ENCODE measurements around the gene ARHGAP31.
"Not testable (repeated sequence)": the region's sequence is repeated elsewhere in the genome, so short reads cannot be mapped to it uniquely, and the experiment has no call there.

The ARHGAP31 gene

DNA sequence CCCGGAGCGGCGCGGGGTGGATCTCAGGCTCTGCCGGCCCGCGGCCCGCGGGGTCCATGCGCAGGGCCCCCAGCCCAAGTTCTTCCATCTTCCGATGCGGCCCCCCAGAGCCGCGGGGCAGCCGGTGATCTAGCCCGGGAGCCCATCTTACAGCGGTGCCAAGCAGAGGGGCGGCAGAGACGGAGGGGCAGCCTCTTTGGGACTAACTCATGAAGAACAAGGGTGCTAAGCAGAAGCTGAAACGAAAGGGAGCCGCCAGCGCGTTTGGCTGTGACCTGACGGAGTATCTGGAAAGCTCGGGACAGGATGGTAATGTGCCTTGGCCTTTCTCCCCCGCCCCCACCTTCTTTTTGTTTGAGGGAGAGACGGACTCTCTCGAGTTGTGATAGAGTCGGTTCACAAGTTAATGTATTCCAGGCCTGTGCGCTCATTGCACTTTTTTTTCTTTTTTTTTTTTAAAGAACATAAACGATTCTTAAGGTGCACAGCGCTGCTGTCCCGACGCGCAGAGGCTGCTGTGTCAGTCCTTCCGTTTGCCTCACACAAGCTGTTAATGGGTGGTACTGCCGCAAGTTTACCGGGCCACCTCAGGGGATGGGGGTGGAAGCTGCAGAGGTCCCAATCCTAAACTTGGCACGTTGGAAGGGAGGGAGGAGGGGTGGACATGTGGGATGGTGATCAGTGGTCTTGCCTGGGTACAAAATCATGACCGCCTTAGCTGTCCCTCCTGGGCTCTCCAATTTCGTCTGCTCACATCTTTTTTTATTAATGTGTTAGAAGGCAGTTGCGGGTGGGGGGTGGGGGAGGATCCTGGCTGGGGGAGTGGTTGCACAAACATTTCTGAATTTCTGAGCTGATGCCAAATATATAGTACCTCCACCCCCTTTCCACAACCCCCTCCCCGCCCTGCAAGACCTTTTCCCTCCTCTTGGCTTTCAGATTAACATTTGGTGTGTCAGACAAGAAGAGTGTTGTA, 801 bp downstream of the ARHGAP31 start:
- DNase-seq, result no peak

DNA sequence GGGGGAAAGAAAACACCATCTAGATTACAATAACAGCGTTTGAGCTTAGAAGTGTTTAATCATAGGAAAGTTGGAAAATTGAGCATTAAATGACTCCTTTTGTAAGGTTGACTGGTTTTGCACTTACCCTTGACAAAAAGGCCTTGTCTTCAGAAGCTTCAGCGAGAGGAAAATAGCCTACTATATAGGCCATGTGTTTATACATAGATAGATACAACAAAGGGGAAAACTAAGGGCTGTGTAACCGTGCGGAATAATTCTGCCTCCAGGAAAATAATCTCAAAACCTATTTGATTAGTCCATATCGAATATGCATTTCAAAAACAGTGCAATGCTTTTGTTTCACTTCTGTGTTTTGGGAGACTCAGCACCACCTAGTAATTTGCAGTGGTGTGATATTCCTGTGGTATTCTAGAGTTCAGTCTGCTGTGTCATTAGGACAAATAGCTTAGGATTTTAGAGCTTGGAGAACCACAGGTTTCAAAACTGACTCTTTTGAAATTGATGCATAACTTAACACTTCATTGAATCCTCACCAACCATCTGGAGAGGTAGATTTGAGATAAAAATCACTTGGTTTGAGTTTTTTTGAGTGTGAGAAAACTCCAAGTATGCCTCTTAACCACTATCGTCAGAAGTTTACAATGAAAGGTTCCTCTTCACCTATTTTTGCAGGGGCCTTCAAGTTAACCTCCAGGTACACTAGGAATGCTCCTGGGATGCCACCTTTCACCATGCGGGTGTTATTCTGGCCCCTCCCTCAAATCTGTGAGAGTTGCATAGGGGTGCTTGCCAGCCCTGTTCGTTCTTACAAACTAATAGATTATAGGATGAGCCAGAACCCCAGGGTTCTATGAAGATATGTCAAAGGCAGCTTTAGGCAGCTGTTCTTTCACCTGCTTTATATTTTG, 1.9 kb downstream of the ARHGAP31 start:
- DNase-seq, result no peak

DNA sequence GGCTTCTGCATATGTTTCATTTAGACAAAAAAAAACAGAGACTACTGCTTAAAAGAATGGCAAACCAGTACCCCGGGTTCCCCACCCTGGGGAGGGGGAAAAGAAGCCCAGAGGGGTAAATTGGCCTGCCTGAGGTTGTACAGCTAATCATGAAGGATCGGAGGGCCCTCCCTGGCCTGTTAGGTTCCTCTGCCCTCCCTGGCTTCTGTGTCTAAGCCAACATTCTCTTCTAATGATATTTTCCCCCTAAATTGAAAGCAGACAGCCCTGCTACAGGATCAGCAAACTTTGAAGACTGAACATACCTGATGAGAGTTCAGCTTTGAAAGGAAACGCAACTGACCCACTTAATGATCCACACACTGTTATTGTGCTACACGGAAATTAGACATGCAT, 2.5 kb downstream of the ARHGAP31 start:
- DNase-seq, result no peak

DNA sequence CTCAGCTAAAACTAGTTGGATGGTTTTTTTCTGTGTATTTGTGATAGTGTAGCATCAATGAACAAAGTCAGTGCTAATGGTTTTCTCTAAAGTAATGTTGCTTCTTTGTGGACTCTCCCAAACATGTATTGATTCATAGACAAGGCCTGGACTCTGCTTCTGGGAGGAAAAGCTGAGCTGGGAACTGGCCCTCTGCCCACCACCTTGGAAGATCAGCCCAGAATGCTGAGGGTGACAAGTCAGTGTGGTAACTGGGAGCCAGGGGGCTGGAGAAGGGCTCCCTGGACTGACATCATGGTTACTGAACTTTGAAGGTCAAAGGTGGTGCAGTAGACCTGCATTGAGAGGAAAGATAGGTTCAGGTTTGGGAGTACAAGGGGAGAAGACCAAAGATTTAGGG, 3.0 kb downstream of the ARHGAP31 start:
- DNase-seq, result no peak

GRCh38 chr3:119298565-119298941, 4.4 kb downstream of the ARHGAP31 start:
- DNase-seq, result no peak

DNA sequence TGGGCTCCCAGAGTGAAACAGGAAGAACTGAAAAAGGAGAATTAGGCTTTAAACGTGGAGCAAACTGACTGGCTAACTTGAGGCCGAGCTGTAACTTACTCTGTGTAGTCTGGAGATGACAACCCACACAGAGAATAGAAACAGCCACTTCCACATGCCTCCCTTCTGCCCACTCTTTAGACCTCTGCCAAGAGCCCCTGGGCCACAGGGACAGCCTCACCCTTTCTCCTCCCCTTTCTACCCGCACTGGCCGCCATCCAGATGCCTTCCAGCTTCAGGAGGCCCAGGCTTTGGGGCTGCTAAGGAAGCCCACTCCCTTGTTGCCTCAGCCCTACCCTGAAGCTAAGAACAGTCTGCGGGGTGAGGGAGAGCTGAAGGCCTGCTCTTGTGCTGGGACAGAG, 6.8 kb downstream of the ARHGAP31 start:
- no peak for DNase-seq

GRCh38 chr3:119301662-119302061, 7.5 kb downstream of the ARHGAP31 start:
- no peak for DNase-seq

DNA sequence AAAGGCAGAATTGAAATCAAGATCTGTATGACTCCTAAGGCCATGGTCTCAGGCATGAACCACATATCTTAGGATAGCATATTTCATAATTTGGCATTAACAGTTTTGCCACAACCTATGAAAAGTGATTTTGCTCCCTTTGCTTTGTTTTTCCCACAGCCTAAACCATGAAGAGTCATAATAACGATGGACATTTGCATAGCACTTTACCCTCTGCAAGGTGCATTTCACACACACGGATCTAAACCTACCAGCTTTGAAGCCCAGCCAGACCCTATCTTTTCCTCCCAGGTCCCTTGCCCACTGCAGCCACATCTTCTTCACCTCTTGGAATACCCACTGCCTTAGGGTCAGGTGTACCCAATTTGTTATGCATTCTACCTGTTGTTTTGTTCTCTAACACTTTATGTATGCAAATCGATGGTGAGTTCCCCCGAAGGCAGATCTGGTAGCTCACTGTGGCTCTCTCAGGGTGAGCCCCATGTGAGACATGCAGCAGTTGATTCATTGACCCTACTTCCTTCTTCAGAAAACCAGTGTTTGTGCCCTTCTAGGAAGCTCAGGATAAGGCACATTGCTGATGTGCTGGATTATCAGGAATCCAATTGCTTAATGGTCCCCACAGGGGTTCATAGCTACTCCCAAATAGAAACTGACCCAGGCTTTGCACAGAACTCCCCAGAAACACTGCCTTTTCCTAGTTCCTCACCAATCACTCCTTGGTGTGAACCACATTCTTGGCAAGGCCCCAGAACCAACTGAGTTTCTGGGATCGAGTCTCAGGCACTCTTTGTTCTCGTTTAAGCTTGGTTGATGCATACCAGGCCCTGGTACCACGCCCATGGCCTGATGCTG, 8.7 kb downstream of the ARHGAP31 start:
- DNase-seq, result no peak

DNA sequence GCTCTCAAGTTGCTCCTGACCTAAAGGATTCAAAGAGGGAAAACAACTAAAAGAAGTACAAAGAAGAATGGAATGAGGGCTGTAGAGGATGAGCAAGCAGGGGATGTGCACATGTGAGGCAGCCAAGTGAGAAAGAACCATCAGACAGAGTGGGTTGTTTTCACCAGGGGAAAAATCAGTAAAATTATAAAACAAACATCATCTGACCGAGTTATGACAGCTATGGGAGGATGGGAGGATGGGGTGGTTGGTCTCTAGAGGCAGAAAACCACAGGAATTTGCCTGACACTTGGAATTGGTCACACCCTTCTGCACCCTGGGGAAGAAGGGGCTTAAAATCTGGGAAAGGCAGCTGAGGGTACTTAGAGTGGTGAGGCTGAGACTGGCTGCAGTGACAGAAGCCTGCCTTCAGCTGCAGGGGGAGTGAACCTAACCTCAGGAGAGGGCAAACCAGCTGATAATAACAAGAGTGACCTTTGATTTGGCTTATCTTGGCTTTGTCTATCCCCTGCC, 10.1 kb downstream of the ARHGAP31 start:
- no peak for DNase-seq

GRCh38 chr3:119305286-119305685, 11.1 kb downstream of the ARHGAP31 start:
- DNase-seq, result no peak

- DNase-seq, result not testable (repeated sequence)
Observed at GRCh38 chr3:119306378-119306777, 12.2 kb downstream of the ARHGAP31 start.

DNA sequence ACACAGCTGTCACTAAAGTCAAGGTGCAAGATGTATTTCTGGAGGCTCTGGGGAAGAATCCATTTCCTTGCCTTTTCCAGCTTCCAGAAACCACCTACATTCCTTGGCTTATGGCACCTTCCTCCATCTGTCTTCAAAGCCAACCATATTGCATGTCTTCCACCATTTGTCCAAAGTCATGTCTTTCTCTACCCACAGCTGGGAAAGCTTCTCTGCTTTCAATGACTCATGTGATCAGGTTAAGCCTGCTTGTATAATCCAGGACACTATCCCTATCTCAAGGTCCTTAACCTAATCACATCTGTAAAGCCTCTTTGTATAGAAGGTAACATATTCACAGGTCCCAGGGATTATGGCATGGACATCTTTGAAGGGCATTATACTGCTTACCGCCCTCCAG, 14.2 kb downstream of the ARHGAP31 start:
- DNase-seq, result no peak

GRCh38 chr3:119309591-119309990, 15.4 kb downstream of the ARHGAP31 start:
- no peak for DNase-seq

GRCh38 chr3:119310071-119310470, 15.9 kb downstream of the ARHGAP31 start:
- no peak for DNase-seq

DNA sequence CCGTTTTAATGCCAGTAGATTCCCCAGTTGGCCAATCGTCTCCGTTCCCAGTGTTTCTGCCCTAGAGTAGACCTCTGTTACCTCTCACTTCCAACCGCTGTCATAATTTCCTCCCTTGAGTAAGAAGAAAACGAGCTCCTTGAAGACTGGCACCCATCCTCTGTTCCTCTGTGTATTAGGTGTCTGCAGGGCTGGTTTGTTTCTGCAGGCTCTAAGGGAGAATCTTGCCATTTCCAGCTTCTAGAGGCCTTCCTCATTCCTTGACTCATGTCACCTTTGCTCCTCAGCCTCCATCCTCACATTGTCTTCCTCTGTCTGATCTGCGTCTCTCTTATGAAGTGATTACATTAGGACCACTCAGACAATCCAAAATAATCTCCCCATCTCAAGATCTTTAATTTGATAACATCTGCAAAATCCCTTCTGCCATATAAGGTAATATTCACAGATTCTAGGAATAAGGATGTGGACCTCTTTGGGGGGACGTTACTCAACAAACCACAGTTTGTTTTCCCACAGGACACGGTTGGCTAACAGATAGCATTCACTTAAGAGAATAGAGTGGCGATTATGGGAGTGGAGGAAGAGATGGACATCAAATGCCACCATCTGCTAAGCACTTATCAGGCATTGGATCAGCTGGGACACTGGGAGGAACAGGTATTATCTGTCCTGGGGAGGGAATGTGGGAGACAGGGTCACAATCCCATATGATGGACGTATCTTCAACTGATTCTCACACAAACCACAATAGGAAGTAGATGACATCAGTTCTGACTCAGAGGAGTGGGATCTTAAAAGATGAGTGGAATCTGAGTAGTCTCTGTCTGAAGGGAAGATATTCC, 17.1 kb downstream of the ARHGAP31 start:
- no peak for DNase-seq

- no peak for DNase-seq
Observed at GRCh38 chr3:119313461-119313860, 19.3 kb downstream of the ARHGAP31 start.

DNA sequence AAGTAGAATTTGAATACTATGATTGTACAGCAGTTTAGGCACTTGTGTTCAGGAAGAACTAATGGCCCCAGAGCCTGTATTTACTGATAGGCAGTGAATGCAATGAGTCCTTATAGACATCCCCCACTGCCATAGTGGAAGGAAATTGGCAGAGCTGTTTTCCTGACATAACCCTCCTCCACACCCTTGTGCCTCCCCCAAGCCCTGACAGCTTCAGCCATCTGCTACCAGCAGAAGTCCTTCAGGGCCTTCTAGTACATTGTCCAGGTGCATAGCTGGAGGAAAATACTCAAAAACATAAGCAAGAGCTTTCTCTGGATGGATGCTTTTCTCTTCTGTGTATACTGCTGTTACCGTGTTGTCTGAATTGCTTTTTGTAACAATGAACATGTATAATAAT, 20.6 kb downstream of the ARHGAP31 start:
- no peak for DNase-seq

GRCh38 chr3:119315600-119316312, 21.6 kb downstream of the ARHGAP31 start:
- DNase-seq, result no peak

GRCh38 chr3:119316313-119316670, 22.1 kb downstream of the ARHGAP31 start:
- DNase-seq, result no peak

DNA sequence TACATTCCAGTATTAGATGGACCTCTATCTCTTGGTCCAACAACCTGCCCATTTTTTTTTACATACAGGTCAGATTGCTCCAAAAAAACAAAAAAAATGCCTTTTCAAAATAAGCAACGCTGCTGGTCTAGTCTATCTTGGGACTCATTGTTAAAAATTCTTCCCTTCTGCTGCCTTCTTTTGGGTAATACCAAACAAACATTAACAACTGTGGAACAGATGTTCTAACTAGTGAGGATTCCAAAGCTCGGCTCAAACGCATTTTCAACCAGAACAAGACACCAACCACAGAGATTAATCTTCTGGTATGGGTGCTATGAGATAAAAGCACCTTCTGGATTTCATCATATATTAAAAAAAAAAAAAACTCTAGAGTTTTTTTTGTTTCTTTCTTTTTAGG, 24.7 kb downstream of the ARHGAP31 start:
- DNase-seq, result no peak

- no peak for DNase-seq
Observed at GRCh38 chr3:119319311-119319710, 25.1 kb downstream of the ARHGAP31 start.

All from NCI-H510A treated with DMSO at 0.1 percent for 48 hours (cell line).